B cell (primary cell): Measurements from ENCODE around the gene IDH2. TPM values are rescaled to one million over a fixed set of nuclear protein-coding genes. Genes with fewer than 3 reads are reported as not detected.

Source experiments
- ATAC-seq: fragments of 200-7000 bp; cut with Tn5 transposase; one replicate; pipeline ENCODE4 v1.10.0; 2021; ENCODE audit warnings: low read depth, mild to moderate bottlenecking, moderate number of reproducible peaks, moderate library complexity
- CTCF ChIA-PET: fragments of 350-600 bp; sonication (Branson Sonifier 250); formaldehyde crosslinking; loops from one replicate; lab custom pipeline; 2021; ENCODE audit warnings: antibody characterized with exemption, inconsistent platforms; lab: Charles Lee
- POLR2A ChIA-PET: fragments of 350-600 bp; sonication (Branson Sonifier 250); formaldehyde crosslinking; loops from one replicate; lab custom pipeline; 2021; ENCODE audit warnings: antibody characterized with exemption; lab: Charles Lee
- DNase-seq: peaks from one replicate; pipeline ENCODE4 v3.0.0; 2013
- H2AFZ ChIP-seq: 2 replicates; pipeline ENCODE4 v1.6.1; 2012; ENCODE audit warnings: mild to moderate bottlenecking, low read depth, low read length; ENCODE audit not compliant: insufficient read depth, poor library complexity, severe bottlenecking
- H3K27ac ChIP-seq, 2 donors: 1 replicate in 1 of 2; 2 replicates in 1 of 2; pipeline ENCODE4 v1.5.1; 2012 to 2013; ENCODE audit warnings: low read length in 2 of 2, mild to moderate bottlenecking in 2 of 2, moderate library complexity in 1 of 2
- H3K27me3 ChIP-seq, 4 experiments: fragments of 200-600 bp in 1 of 4; sonication (generic) in 1 of 4; replicated peaks in 1 of 4; 1 replicate in 2 of 4; 2 replicates in 2 of 4; pipeline versions ENCODE4 v1.6.1 to v1.7.0; 2013 to 2016; ENCODE audit warnings: low read length in 3 of 4, mild to moderate bottlenecking in 2 of 4, mixed read lengths in 1 of 4, moderate library complexity in 1 of 4; ENCODE audit not compliant: insufficient read depth in 4 of 4, control insufficient read depth in 3 of 4; ENCODE audit errors: control extremely low read depth in 1 of 4
- H3K36me3 ChIP-seq, 2 experiments: replicated peaks in 1 of 2; 1 replicate in 1 of 2; 2 replicates in 1 of 2; pipeline versions ENCODE4 v1.6.1 to v1.7.1; 2013; ENCODE audit warnings: low read length in 1 of 2; ENCODE audit not compliant: insufficient read depth in 2 of 2, control insufficient read depth in 1 of 2; ENCODE audit errors: control extremely low read depth in 1 of 2, extremely low read depth in 1 of 2
- H3K4me1 ChIP-seq, 2 donors: fragments of 200-600 bp in 1 of 2; sonication (generic) in 1 of 2; 1 replicate in 1 of 2; 2 replicates in 1 of 2; pipeline versions ENCODE4 v1.5.1 to v1.6.1; 2013 to 2017; ENCODE audit warnings: low read length in 2 of 2; ENCODE audit not compliant: control insufficient read depth in 2 of 2, insufficient read depth in 2 of 2
- H3K4me2 ChIP-seq: replicated peaks from 2 replicates; pipeline ENCODE3; 2012; ENCODE audit warnings: mild to moderate bottlenecking, low read depth, low read length; ENCODE audit not compliant: poor library complexity, severe bottlenecking
- H3K4me3 ChIP-seq, 5 experiments: fragments of 200-600 bp in 1 of 5; sonication (generic) in 1 of 5; 1 replicate in 3 of 5; 2 replicates in 2 of 5; pipeline versions ENCODE4 v1.5.1 to v1.7.0; 2011 to 2016; ENCODE audit warnings: low read length in 4 of 5, mild to moderate bottlenecking in 4 of 5, low read depth in 2 of 5, control low read depth in 1 of 5, moderate library complexity in 1 of 5; ENCODE audit not compliant: insufficient read depth in 1 of 5; ENCODE audit errors: control extremely low read depth in 1 of 5, extremely low read depth in 1 of 5
- H3K79me2 ChIP-seq: fragments of 200-600 bp; sonication (generic); one replicate; pipeline ENCODE4 v1.6.0; 2016; ENCODE audit warnings: low read length; ENCODE audit not compliant: control insufficient read depth, insufficient read depth
- H3K9ac ChIP-seq: fragments of 200-600 bp; sonication (generic); 2 replicates; pipeline ENCODE4 v1.6.1; 2017; ENCODE audit warnings: mild to moderate bottlenecking, low read length, moderate library complexity
- H3K9me3 ChIP-seq, 3 donors: one replicate each; pipeline versions ENCODE4 v1.6.1 to v1.7.1; 2013; ENCODE audit warnings: low read length in 2 of 3; ENCODE audit not compliant: control insufficient read depth in 2 of 3, insufficient read depth in 1 of 3; ENCODE audit errors: control extremely low read depth in 1 of 3
- H4K20me1 ChIP-seq: 2 replicates; pipeline ENCODE4 v1.6.0; 2012; ENCODE audit warnings: mild to moderate bottlenecking, low read length; ENCODE audit not compliant: insufficient read depth, control insufficient read depth, poor library complexity, severe bottlenecking
- H3K27ac Mint-ChIP-seq: one replicate; pipeline ENCODE4 v1.8.0; 2021; ENCODE audit warnings: mixed read lengths
- H3K27me3 Mint-ChIP-seq: one replicate; pipeline ENCODE4 v1.8.0; 2021; ENCODE audit warnings: mixed read lengths
- H3K4me1 Mint-ChIP-seq: one replicate; pipeline ENCODE4 v1.8.0; 2021; ENCODE audit warnings: mixed read lengths
- H3K4me3 Mint-ChIP-seq: one replicate; pipeline ENCODE4 v1.8.0; 2021; ENCODE audit warnings: mixed read lengths
- H3K9me3 Mint-ChIP-seq: one replicate; pipeline ENCODE4 v1.8.0; 2022; ENCODE audit warnings: mixed read lengths; ENCODE audit not compliant: insufficient read depth
- CTCF ChIP-seq: fragments of 200-600 bp; IDR thresholded peaks from one replicate; pipeline ENCODE4 v1.8.0; 2022; ENCODE audit warnings: antibody characterized with exemption, mild to moderate bottlenecking
- EZH2 ChIP-seq: IDR thresholded peaks from 2 replicates; pipeline ENCODE4 v1.6.1; 2012; ENCODE audit warnings: borderline replicate concordance, low read depth, mild to moderate bottlenecking, moderate library complexity, low read length; ENCODE audit not compliant: insufficient read depth, poor library complexity, severe bottlenecking
- WGBS: methylation state at CpG from one replicate; pipeline ENCODE4 v1.1.5; 2013; ENCODE audit warnings: missing lambda C conversion rate; ENCODE audit not compliant: insufficient coverage; 5-methylcytosine and 5-hydroxymethylcytosine counted together
- intact Hi-C: fragments of 100-400 bp; cut with micrococcal nuclease; formaldehyde crosslinking; loops from one replicate; pipeline ENCODE4 v1.10.0; 2022
- polyA plus RNA-seq: library from polyadenylated mRNA; depleted of rRNA; stranded (reverse); fragments of >200 nt; gene quantifications from 2 replicates; pipeline ENCODE4 v1.2.3, GENCODE V29; 2012
- total RNA-seq, 2 donors: library from RNA; stranded (reverse); fragments of 120-200 nt in 1 of 2; gene quantifications; 1 replicate in 1 of 2; 2 replicates in 1 of 2; pipeline versions ENCODE4 v1.2.3 to v1.2.4, GENCODE V29; 2013 to 2022

IDH2 gene
- total and polyA plus RNA-seq, 2 donors (not counting 1 experiment from before 2014, with no cell fraction given): 30.7 to 35.8 TPM

GRCh38 chr15:90051874-90052273 is 50.4 kb downstream of the IDH2 start:
- Histone ChIP-seq H3K36me3 (no peaks in the 10 kb centered on the region), H3K4me2 (no peak overlapping the region), H3K9ac (no peak overlapping the region), H3K27me3 (no peaks in the 10 kb centered on the region), H2AFZ (no peak overlapping the region), H3K4me3 (no peak overlapping the region), H3K79me2 (peaks cover 85% of the 10 kb centered on the region), H3K27ac (no peak overlapping the region), H3K4me1 (peaks cover 17 to 45% of the 10 kb centered on the region in 2 donors), H4K20me1 (no peaks in the 10 kb centered on the region), H3K9me3 (no peaks in the 10 kb centered on the region)
- no peaks in the 10 kb centered on the region for H3K27me3 Mint-ChIP-seq
- no peak for DNase-seq
- WGBS: 73% methylated on average over 5 of the region's 5 CpGs
- no peak for ATAC-seq
- TF ChIP-seq CTCF (no peak), EZH2 (no peak)
- H3K27ac Mint-ChIP-seq: no peak overlapping the region
- intact Hi-C loops: no loop called here
- POLR2A ChIA-PET: no interaction called here
- no peaks in the 10 kb centered on the region for H3K9me3 Mint-ChIP-seq
- CTCF ChIA-PET: interaction anchor here (4.3 kb wide), 1 partner anchor 19 kb away, joined by 19 read pairs; no protein-coding TSS in a partner anchor
- no peak overlapping the region for H3K4me3 Mint-ChIP-seq
- H3K4me1 Mint-ChIP-seq: peaks cover 62% of the 10 kb centered on the region

GRCh38 chr15:90049666-90050604 is 52.3 kb downstream of the IDH2 start:
- no peaks in the 10 kb centered on the region for H3K27me3 Mint-ChIP-seq
- H3K27me3 ChIP-seq: no peaks in the 10 kb centered on the region
- H3K4me1 ChIP-seq: peaks cover 36 to 51% of the 10 kb centered on the region in 2 donors
- no peak overlapping the region for H3K4me3 ChIP-seq
- no peak overlapping the region for H2AFZ ChIP-seq
- peak overlapping the region; percentile 65 for H3K27ac Mint-ChIP-seq
- POLR2A ChIA-PET: interaction anchor here (0.6 to 1.2 kb wide), 2 partner anchors 8 to 17 kb away, joined by 3 read pairs; no protein-coding TSS in a partner anchor
- no peak overlapping the region for H3K9ac ChIP-seq
- intact Hi-C loops: no loop called here
- H3K4me3 Mint-ChIP-seq: no peak overlapping the region
- DNase-seq (no peak), ATAC-seq (no peak)
- H3K79me2 ChIP-seq: peaks cover 86% of the 10 kb centered on the region
- no peak overlapping the region for H3K4me2 ChIP-seq
- H3K9me3 ChIP-seq: no peaks in the 10 kb centered on the region
- TF ChIP-seq EZH2 (no peak), CTCF (no peak)
- no peaks in the 10 kb centered on the region for H4K20me1 ChIP-seq
- peaks cover 73% of the 10 kb centered on the region for H3K4me1 Mint-ChIP-seq
- no peaks in the 10 kb centered on the region for H3K9me3 Mint-ChIP-seq
- CTCF ChIA-PET: interaction anchor here (1.0 to 3.0 kb wide), 4 partner anchors 9 to 289 kb away, joined by 3 to 13 read pairs (median 6); no protein-coding TSS in a partner anchor
- H3K27ac ChIP-seq: no peak overlapping the region
- WGBS: over 99% methylated on average over 11 of the region's 22 CpGs
- no peaks in the 10 kb centered on the region for H3K36me3 ChIP-seq
